DMS 273 (cell line): Measurements from ENCODE around the gene SLC2A14.
A peak's percentile ranks its signal among the peaks of the same experiment; 100 is the strongest.
"Not testable (repeated sequence)": the region's sequence is repeated elsewhere in the genome, so short reads cannot be mapped to it uniquely, and the experiment has no call there.

Experiments
- DNase-seq: peaks from one replicate; lab custom pipeline; 2025; ENCODE audit not compliant: unreplicated experiment; lab: John Stamatoyannopoulos, UW

SLC2A14 gene

DNA sequence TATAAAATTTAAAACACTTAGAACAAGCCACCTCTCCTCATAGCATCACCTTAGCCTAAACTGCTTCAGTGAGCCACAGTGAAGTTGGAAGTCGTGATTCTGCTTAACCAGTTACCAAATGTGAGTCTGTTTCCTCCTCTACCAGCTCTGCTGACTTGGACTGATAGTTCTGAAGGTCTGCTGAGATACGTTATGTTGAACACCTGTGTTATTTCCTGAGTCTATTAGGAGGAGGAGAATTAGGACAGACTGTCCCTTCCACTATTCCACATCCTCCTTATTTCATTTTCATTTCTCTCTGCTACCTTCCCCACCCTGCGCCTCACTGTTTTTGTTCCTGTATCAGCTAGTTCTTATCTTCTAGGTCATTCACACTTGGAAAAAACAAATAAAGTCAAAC, 2.4 kb downstream of the SLC2A14 start:
- DNase-seq: no peak

DNA sequence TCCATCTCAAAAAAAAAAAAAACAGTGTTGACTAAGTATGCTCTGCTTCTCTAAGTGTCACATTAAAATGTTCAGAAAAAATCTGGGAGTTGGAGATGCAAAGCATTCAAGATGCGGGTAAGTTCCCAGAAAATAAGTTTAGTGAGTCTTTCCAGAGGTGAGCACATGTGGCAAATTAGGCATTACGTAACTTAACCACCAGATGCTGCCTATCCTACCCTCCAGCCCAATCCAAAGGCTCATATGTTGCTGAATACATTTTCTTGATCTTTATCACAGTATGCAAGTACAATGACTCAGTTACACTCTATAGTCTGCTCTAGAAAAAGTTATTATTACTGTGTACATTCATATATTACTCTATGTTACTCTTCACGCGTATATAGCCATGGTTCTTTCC, 3.6 kb downstream of the SLC2A14 start:
- DNase-seq: peak; percentile 5

DNA sequence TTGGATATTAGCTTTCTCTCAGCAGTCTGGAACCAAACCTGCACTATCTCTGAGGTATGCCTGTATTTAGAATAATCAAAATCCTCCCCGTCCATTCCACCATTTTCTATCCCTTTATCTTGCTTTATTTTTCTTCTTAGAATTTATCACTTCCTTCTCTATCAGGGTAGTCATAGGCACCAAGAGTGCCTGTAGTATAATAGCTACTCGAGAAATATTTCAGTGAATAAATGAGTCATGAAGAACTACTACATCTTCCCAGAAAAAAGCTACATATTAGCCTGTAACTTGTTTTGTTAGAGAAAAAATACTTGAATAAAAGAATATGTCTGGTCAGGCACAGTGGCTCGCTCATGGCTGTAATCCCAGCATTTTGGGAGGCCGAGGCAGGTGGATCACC, 4.3 kb downstream of the SLC2A14 start:
- no peak for DNase-seq

DNA sequence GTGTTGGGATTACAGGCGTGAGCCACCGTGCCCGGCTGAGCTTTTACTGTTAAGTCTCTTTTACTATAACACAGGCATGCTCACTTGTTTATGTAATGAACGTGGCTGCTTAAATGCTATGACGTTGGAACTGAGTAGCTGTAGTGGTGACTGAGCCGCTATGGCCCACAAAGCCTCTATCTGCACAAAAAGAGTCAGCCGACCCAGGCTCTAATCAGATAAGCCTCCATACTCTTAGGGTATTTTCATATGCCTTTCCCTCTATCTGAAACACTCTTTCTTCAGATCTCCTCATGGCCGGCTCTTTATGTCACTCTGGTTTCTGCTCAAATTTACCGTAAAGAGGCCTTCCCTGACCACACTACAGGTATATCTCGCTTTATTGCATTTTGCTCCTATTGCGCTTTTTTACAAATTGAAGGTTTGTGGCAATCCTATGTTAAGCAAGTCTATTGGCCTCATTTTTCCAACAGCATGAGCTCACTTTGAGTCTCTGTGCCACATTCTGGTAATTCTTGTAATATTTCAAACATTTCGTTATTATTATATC, 8.0 kb downstream of the SLC2A14 start:
- DNase-seq: no peak

DNA sequence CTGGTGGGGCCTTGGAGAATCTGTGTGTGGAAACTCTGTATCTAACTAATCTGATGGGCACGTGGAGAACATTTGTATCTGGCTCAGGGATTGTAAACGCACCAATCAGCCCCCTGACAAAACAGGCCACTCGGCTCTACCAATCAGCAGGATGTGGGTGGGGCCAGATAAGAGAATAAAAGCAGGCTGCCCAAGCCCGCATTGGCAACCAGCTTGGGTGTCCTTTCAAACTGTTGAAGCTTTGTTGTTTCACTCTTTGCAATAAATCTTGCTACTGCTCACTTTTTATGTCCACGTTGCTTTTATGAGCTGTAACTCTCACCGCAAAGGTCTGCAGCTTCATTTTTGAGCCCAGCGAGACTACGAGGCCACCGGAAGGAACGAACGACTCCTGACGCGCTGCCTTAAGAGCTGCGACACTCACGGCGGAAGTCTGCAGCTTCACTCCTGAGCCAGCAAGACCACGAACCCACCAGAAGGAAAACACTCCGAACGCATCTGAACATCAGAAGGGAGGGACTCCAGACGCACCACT, 9.8 kb downstream of the SLC2A14 start:
- DNase-seq: not testable (repeated sequence)

DNA sequence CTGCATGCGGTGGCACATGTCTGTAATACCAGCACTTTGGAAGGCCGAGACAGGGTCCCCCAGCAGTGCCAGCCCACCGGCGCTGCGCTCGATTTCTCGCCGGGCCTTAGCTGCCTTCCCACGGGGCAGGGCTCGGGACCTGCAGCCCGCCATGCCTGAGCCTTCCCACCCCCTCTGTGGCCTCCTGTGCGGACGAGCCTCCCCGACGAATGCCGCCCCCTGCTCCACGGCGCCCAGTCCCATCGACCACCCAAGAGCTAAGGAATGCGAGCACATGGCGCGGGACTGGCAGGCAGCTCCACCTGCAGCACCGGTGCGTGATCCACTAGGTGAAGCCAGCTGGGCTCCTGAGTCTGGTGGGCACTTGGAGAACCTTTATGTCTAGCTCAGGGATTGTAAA, 10.4 kb downstream of the SLC2A14 start:
- not testable (repeated sequence) for DNase-seq

DNA sequence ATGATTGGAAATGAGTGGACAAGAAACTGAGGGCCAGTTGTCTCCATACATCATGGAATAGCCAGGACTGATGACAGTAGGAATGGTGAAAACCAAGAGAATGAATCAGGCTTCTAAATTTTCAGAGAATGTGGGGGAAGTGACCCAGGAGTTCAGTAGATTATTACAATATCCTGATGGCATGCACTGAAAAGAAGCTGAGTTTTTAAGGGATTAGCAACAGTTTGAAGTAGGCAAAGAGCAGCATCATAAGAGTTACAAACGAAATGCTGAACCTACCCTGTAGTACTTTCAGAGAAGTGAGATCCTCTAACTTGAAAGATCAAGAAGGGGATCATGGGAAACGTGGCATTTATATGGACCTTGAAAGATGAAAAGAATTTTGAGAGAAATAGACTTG, 13.2 kb downstream of the SLC2A14 start:
- DNase-seq: no peak

DNA sequence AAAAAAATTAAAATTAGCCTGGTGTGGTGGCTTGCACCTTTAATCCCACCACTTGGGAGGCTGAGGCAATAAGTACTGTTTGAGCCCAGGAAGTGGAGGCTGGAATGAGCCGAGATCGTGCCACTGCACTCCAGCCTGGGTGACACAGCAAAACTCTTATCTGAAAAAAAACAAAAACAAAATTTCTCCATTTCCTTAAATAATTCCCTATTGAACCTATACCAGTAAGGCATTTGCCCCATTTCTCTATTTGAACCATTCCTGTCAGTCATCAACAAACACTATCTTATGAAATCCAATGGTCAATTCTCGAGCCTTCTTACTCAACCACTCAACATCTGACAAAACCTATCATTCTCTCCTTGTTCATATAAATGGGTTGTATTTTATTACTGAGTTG, 14.7 kb downstream of the SLC2A14 start:
- no peak for DNase-seq

DNA sequence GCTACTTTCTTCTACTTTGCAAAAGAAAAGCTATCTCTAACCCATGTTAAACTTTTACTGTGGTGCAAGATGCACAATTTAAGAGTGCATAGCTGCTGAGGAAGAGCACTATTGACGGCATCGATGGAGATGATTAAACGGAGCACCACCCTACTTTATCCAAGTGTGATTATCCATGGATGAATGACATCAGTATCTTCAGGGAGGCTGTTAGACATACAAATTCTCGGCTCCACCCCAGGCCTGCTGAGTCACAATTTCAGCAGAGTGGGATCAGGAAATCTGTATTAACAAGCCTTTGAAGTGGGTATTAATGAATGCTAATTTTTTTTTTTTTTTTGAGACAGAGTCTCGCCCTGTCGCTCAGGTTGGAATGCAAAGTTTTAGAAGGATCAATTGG, 16.2 kb downstream of the SLC2A14 start:
- DNase-seq: no peak

DNA sequence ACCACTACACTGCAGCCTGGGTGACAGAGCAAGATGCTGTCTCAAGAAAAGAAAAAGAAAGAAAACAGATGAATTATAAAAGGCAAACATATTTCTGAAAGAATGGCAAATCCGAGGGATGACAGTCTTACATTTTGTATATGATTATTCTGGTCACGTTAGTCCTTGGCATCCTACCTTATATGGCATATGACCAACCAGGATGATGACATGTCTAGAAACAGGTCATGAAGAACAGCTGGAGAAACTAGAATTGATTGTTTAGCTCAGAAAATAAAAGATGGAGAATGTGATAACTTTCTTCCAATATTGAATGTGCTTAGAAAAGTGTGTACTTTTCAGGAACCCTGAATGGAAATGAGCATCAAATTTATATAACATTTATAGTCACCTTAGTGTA, 19.2 kb downstream of the SLC2A14 start:
- DNase-seq: no peak

DNA sequence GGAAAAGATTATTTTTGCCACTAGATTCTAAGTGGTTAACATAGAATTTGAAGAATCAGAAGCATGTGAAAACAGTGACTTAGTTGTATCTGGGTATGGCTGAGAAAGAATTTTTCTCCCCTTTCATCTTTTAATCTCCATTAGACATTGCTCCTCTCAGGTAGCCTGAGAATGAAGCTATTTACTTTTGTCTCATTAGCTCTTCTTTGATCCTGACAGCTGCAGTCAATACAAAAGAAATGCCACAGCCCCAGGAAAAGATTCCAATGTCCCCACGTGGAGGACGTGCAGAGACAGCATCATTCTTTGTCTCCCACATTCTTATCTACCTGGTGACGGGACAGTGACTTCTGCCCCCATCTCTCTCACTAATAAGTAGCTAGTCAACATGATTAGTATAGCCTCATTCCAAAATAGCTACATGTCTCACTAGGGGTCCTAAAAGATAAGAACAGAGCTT, 21.1 kb downstream of the SLC2A14 start:
- not testable (repeated sequence) for DNase-seq

DNA sequence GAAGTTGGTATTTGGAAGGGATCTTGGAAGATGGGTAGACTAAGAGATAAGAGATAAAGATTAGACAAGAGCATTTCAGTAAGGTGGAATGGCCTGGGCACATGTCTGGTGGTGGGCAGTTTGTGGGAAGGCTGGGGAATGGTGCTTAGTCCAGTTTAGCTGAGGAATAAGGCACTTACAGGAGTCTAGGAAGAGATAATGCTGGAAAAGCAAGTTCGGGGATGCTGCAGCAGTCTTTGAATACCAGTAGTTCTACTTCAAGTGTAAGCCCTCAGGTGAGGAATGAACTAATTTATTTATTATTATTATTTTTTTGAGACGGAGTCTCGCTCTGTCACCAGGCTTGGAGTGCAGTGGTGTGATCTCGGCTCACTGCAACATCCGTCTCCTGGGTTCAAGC, 22.6 kb downstream of the SLC2A14 start:
- DNase-seq: not testable (repeated sequence)

DNA sequence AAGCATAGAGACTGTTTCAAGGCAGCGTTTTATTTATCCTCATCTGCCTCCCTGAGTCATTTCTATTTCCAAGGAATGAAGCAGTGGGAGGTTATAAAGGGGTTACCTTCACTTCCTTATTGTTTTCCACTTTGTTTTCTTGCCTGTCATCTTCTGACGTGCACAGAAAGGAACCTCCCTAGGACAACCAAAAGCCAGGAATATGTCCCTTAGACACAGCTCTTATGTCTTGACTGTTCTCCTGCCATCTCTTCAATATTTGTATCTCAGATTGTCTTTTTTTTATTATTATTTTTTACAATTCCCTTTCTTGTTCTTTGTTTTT, 24.7 kb downstream of the SLC2A14 start:
- DNase-seq: not testable (repeated sequence)

DNA sequence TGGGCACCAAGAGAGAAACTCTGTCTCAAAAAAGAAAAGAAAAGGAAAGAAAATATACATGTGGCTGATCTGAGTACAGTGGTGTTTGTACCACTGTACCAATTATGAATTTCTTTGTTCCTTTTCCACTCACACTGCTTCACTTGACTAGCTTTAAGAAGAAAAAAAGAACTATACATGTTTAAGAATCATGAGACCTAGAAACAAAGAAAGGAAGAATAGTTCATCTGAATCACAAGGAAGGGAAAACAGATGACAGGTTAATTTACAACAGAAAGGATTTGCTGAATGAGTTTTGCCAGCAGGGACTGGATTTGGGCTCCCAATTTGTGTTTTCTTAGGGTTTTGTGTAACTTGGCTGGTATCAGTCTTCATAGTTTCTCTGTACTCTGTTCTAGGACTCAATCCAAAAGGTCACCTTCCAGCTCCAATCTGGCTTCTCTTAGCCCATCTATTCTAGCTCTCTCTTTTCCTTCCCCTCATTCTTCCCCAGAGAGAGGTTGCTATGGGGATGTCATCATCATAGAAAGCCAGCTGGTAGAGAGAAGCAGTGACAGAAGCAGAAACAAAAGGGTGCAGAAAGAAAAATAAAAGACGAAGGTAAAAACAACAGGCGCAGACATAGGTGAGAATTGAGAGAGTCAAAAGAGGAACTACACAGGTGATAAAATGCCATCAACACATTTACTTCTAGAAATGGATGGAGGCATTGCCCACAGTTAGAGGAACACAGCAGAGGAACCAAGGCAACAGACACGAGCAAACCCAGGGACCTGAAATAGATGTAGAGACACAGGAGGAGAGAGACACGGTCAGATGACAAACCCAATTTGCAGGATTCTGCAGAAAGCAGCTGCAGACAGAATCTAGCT, 25.3 kb downstream of the SLC2A14 start:
- DNase-seq: not testable (repeated sequence)

DNA sequence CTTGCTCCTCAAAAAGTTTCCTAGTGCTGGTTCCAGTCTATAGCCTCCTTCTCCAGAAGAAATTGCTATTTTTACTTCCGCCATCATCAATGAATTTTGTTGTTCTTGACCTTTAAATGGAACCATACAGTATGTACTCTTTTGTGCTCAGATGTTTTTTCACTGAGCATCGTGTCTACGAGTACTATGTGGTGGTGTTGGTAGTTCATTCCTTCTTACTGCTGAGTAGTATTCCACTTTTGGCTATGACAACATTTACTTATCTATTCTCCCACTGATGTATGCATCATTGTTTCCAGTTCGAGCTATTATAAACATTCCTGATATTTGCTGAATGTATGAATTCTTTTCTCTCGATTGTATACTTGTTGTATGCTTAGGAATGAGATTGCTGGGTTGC, 28.6 kb downstream of the SLC2A14 start:
- no peak for DNase-seq

DNA sequence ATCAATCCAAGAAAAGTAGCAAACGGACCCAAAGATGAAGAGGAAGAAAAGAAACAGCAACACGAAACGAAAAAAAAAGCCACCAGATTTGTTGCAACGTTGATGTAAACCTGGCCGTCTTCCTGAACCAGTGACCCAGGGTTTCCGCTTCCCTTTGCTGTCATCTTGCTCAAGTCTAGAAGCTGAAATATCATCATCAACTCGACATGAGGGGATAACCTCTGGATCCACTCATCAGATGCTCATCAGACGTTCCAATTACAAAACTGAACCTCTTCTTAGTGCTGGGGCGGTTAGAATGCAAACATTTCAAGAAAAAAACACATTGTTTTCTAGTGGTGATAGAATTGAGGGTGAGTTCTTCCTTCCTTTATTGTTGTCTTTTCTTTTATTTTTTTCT, 29.1 kb downstream of the SLC2A14 start:
- DNase-seq: not testable (repeated sequence)

DNA sequence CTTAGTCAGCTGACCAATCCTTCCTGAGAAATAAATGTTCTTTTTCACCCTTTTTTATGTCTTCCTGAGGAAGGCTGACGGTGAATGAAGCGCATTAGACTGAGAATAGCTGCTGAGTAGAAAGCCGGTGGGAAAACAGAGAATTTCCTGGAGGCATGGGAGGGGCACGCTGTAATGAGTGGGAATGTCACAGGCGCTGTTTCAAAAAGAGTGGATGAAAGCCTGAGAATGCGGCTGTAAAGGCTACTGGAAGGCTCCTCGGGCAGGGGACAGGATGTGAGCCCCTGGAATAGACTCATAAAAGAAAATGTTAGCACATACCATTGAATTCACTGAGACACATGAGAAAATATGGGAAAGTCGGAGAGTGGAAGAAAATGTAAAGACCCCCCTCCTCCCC, 29.6 kb downstream of the SLC2A14 start:
- not testable (repeated sequence) for DNase-seq

DNA sequence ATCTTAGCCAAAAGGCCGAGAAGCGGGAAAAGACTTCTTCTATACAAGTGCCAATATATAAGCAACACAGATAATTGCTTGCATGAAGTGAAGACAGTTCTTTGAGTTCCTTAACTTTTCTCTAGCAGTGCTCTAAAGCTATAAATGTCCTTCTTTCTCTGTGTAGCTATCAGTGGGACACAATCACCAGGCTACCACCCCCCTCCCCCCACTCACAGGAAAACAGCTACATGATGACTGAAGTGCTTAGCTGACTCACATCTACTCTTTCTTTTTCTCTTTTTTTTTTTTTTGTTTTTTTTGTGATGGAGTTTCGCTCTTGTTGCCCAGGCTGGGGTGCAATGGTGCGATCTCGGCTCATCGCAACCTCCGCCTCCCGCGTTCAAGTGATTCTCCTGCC, 30.3 kb downstream of the SLC2A14 start:
- not testable (repeated sequence) for DNase-seq

DNA sequence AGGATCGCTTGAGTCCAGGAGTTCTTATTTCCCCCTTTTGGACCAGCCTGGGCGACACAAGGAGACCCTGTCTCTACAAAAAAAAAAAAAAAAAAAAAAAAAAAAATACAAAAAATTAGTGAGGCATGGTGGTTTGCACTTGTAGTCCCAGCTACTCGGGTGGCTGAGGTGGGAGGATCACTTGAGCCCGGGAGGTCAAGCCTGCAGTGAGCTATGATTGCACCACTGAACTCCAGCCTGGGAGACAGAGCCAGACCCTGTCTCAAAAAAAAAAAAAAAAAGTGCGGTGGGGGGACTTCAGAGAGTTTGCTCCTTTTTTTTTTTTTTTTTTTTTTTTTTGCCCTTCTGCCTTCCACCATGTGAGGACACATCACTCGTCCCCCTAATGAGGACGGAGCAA, 32.9 kb downstream of the SLC2A14 start:
- DNase-seq: not testable (repeated sequence)

DNA sequence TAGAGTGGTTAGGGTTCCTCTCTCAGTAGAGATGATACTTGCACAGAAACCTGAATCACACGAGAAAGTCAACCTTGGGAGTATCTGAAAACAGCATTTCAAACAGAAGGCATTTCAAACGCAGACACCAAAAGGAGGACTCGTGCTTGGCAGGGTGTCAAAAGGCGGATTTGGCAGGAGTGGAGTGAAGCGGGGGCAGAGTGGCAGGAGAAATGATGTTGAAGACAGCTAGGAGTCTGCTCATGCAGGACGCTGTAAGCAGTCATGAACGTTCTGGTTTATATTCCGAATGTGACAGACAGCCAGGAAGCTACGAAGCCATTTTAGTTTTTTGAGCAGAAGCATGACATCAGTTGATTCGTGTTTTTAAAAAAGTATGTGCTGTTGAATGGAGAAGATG, 33.5 kb downstream of the SLC2A14 start:
- peak; percentile 63 for DNase-seq

DNA sequence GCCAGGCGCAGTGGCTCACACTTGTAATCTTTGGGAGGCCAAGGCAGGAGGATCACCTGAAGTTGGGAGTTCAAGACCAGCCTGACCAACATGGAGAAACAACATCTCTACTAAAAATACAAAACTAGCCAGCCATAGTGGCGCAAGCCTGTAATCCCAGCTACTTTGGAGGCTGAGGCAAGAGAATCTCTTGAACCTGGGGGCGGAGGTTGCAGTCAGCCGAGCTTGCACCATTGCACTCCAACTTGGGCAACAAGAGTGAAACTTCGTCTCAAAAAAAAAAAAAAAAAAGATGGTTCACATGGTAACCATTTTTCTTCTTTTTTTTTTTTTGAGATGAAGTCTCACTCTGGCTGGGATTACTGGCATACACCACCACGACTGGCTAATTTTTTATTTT, 35.3 kb downstream of the SLC2A14 start:
- no peak for DNase-seq

DNA sequence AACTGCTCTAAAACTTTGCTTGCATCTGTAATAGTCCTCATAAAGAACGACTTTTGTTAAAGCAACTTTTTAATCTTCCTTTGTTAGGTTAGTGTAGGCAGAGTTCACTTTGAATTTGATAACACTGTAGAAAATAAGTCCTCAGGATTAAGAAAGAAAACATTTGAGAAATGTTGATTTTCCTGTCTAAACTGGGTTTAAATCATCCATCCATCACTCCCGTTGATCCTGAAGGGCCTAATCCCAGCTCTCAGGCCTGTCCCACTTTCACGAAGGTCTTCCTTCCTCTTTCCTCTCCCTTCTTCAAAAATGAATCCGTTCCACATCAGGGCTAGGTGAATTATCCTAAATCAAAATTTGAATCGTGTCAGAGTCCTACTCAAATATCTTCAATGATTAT, 36.9 kb downstream of the SLC2A14 start:
- DNase-seq: no peak
